GM19035 (cell line): ENCODE data around the gene METTL21C.

Source experiments
- ATAC-seq: cut with Tn5 transposase; IDR thresholded peaks from one replicate; pipeline ENCODE4 v1.9.1; 2021; ENCODE audit not compliant: unreplicated experiment

METTL21C gene

GRCh38 chr13:102697929-102698648 is 3.2 kb upstream of the METTL21C start:
- ATAC-seq = no peak

- ATAC-seq = no peak
These were observed 2.4 kb upstream of the METTL21C start for GRCh38 chr13:102697264-102697663.

- no peak for ATAC-seq
These were observed 1.6 kb upstream of the METTL21C start for GRCh38 chr13:102696465-102696864.

- ATAC-seq = no peak
These were observed 1.1 kb downstream of the METTL21C start for GRCh38 chr13:102693776-102694175.

GRCh38 chr13:102693250-102693649 is 1.6 kb downstream of the METTL21C start:
- ATAC-seq = no peak

GRCh38 chr13:102692491-102692826 is 2.4 kb downstream of the METTL21C start:
- ATAC-seq = no peak

GRCh38 chr13:102690883-102691282 is 4.0 kb downstream of the METTL21C start:
- no peak for ATAC-seq

GRCh38 chr13:102688306-102688973 is 6.4 kb downstream of the METTL21C start:
- ATAC-seq = no peak

GRCh38 chr13:102687520-102687919 is 7.3 kb downstream of the METTL21C start:
- no peak for ATAC-seq

- no peak for ATAC-seq
These were observed 8.8 kb downstream of the METTL21C start for GRCh38 chr13:102686024-102686423.

- no peak for ATAC-seq
These were observed 11.2 kb downstream of the METTL21C start for GRCh38 chr13:102683637-102684036.

- ATAC-seq = no peak
These were observed 12.1 kb downstream of the METTL21C start for GRCh38 chr13:102682727-102683126.

- no peak for ATAC-seq
These were observed 12.6 kb downstream of the METTL21C start for GRCh38 chr13:102682211-102682610.

- ATAC-seq = peak; percentile 48
These were observed 13.8 kb downstream of the METTL21C start for GRCh38 chr13:102680842-102681740.

- no peak for ATAC-seq
These were observed 14.6 kb downstream of the METTL21C start for GRCh38 chr13:102680133-102680717.

- no peak for ATAC-seq
These were observed 15.3 kb downstream of the METTL21C start for GRCh38 chr13:102679449-102680132.

- no peak for ATAC-seq
These were observed 16.3 kb downstream of the METTL21C start for GRCh38 chr13:102678339-102679107.

GRCh38 chr13:102677122-102677521 is 17.7 kb downstream of the METTL21C start:
- no peak for ATAC-seq

GRCh38 chr13:102675115-102675514 is 19.7 kb downstream of the METTL21C start:
- ATAC-seq = no peak

- no peak for ATAC-seq
These were observed 24.7 kb downstream of the METTL21C start for GRCh38 chr13:102670130-102670529.
